Hematopoietic multipotent progenitor cell treated with erythropoietin and hydrocortisone succinate and interleukin-3 and kit ligand, for 17 days (in vitro differentiated cells): ENCODE results near the gene PER3.

Experiments used
- DNase-seq: peaks from one replicate; pipeline ENCODE4 v3.0.0-alpha.2; 2015; ENCODE audit warnings: low spot score

The PER3 gene

DNA sequence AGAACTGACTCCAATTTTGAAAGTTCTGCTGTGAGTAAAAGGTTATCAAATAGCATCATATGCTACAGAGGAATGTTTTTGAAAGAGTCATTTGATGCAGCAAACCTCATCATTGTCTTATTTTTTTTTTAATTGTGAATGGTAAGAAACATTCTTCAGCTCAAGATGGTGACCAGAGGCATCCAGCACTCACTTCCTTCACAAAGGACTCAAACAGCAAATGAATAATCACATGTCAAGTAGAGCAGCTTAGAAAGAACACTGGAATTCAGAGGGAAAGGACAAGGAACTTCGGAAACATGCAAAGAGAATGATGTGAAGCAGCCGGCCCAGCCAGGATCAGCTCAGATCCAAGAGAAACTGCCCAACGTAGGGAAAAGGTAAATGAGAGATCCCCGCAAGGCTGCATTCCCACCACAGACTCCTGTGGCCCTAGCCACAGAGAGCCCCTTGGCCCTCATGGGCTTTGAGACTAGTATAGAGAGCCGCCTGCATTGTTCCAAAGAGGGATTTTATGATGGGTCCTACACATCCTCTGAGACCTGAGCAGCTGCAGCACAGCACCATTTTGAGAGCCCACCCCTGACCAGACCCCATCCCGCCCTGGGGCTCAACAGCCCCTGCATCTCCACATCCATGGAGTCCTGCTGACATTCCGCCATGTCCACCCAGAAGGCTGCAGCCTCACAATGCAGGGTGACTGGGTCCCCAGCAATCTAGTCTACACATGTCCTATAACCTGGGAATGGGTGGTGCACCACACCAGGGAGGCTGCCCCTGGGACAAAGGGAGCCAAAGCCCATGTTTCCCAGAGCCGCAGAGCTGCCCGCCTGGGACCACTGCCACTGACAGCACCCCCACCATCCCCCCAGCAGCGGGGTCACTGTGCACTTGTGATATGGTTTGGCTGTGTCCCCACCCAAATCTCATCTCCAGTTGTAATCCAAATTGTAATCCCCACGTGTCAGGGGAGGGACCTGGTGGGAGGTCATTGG lies 90.0 kb downstream of the PER3 start:
- no peak for DNase-seq

DNA sequence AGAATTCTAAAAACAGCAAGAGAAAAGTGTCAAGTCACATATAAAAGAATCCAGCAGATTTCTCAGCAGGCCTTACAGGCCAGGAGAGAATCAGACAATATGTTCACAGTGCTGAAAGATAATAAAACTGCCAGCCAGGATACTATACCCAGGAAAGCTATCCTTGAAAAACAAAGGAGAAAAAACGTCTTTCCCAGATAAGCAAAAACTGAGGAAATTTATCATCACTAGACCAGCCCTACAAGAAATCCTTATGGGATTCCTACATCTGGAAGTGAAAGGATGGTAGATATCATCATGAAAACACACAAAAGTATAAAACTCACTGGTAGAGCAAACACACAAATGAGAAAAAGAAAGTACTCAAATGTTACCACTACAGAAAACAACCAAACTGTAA lies 93.9 kb downstream of the PER3 start:
- DNase-seq = no peak

DNA sequence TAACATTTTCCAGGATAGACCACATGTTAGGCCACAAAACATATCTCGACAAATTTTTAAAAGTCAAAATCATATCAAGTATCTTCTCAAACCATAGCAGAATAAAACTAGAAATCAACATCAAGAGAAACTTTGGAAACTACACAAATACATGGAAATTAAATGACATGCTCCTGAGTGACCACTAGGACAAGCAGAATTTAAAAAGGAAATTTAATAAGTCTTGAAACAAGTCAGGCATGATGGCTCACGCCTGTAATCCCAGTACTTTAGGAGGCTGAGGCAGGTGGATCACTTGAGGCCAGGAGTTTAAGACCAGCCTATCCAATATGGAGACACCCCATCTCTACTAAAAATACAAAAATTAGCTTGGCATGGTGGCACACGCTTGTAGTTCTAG lies 95.1 kb downstream of the PER3 start:
- DNase-seq = no peak

DNA sequence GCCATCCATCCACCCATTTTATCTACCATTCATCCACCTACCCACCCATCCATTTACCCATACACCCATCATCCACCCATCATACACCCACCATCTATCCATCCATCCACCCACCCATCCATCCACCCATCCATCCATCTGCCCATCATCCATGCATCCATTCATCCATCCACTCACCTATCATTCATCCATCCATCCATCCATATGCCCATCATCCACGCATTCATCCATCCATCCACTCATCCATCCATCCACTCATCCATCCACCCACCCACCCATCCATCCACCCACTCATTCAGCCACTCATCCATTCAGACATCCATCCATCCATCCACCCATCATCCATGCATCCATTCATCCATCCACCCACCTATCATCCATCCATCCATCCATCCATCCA lies 100.7 kb downstream of the PER3 start:
- DNase-seq = no peak

DNA sequence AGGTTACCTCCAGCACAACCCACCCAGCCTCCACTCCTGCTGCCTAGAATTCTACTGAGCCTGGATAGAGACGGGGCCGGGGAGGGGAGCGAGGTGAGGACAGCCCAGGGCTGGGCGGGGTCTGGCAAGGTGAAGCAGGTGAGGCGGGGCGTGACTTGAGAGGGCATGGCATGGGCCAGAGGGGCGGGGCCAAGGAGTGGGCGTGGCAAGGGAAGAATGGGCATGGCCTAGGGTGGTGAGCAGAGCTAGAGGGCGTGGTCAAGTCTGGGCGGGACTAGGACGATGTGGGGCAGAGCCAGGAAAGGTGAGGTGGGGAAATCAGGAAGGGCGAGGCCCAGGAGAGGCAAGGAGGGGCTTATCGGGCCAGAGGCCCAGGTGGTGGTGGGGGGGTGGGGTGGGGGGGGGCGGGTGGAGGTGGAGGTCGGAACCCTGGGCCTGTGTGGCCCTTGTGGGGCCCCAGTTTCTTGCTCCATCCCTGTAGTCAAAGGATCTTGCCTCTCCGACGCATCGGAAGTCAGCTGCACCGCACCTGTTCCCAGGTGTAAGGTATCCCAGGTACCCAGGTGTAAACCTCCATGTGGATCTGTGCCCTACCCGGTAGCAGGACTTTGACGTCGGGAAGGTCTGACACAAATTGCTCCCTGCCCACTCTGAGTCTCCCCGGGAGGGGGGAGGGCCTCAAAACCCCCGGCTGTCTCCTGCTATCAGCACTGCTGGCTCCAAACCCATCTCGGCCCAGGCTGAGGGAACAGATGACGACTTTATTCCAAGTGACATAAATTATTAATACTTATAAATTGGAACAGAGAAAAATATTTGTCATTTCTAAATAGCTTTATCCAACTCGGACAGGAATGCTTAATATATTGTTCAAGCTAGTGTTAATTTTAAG lies 101.7 kb downstream of the PER3 start:
- peak; percentile 24 for DNase-seq

DNA sequence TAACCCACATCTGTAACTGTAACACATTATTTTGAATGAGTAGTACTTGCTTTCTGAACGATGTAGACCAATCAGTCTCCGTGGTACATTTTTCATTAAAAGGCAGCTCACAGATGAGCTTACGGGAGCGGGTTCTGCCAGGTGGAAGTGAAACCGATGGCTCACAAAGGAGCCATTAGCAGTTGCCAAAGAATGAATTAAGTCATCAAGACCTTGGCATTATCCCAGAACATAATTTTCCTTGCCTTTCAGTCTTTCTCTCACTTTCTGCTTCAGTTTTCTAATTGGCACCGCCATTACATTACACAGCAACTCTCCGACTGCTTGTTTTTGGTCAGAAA lies 102.3 kb downstream of the PER3 start:
- DNase-seq = no peak

DNA sequence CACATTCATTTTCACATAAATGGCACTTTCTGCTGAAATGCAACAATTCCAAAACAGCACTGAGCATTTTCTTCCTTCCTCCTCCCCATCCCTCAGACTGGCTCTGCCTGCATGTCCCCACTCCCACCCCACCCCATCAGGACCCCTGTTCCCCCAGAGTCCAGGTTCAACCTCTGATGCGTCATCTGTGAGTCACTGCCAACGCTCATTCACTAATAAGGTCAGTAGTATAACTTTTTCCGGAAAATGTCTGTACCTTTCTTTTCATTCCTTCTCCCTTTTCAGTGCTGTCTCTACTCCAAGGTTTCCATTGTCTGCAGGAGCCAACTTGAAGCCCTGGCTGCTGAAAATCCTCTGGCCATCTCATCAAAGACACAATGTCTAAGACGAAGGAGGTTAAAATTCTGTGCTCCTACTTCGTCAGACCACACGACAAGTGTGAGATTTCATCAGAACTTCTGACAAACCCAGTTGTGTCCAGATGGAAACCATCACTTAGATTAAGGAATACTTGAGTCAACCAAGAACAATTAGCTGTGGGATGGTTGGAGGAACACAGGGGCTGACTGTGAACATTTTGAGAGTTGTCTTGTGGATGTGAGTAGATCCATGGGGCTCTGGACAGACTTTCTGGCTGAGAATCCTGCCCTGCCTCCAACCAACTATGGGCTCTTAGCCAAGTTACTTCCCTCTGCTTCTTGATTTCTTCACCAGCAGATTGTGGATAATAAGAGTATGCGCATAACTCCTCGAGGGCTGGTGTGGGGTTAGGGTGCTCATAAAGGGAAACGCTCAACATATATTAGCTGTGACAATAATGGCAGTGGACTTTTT lies 104.4 kb downstream of the PER3 start:
- no peak for DNase-seq

DNA sequence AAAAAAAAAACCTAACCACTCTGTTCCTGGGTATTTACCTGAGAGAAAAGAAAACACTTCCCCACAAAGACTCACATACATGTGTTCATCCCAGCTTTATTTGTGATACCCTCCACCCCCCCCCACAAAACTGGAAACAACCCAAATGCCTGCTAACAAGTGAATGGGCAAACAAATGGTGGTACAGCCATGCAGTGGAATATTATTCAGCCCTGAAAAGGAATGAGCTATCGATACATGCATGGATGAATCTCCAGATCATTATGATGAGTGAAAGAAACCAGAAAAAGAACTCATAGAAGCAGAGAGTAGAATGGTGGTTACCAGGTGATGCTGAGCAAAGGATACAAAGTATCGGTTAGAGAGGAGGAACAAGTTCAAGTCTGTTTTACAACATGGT lies 106.8 kb downstream of the PER3 start:
- DNase-seq = no peak

DNA sequence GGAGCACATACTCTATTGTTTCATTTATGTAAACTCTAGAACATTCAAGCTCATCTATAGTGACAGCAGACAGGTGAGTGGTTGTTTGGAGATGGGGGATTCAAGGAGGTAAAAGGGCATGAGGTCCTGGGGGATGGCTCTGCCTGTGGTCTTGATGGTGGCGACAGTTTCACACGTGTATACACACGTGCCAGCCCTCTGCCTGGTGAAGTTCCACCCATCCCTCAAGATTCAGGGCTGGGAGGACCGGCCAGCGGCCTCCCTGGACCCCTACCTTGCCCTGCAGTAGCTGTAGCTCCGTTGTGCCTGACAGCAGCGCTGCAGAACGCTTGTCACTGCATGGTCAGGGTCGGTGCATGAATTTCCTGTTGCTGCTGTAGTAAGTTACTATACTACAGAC lies 107.7 kb downstream of the PER3 start:
- DNase-seq = no peak

DNA sequence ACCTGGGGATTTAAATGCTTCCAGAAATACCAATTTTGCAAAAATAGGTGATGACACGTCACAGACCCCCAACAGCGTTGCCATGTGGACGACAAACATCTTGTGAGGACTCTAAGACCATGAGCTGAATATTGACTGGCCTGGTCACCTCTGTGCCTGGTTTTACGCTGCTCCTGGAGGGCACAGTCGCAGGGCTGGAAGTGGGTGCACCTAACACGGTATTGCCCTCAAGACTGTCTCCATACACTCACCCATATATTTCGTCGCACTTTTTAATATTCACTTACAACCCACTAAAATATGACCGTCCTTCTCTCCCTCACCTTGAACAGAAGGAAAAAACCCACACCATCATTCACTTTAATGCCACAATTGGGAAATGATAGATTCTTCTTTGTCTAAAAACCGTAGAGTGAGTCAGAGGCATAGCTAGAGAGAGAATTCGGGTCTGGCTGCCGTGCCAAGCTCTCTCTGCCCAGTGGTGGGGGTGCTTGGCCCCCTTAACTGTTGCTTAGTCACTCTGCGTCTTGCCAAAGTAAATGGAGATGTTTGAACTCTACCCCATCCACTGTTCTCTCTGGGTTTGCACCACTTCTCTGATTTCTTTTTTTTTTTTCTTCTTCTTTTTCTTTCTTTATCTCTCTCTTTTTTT lies 109.6 kb downstream of the PER3 start:
- DNase-seq = no peak
